HG02678 (cell line): ENCODE results near the gene KY.

Experiments used
- ATAC-seq: cut with Tn5 transposase; IDR thresholded peaks from one replicate; pipeline ENCODE4 v1.9.1; 2021; ENCODE audit warnings: mild to moderate bottlenecking, moderate library complexity; ENCODE audit not compliant: unreplicated experiment

KY gene

GRCh38 chr3:134567605-134568004, 83.2 kb downstream of the KY start:
- no peak for ATAC-seq

- ATAC-seq: no peak
Measured at GRCh38 chr3:134564991-134565390, 85.8 kb downstream of the KY start.

GRCh38 chr3:134563601-134564000, 87.2 kb downstream of the KY start:
- ATAC-seq: no peak

GRCh38 chr3:134562055-134562454, 88.8 kb downstream of the KY start:
- no peak for ATAC-seq

GRCh38 chr3:134559591-134559990, 91.2 kb downstream of the KY start:
- no peak for ATAC-seq
